Immature natural killer cell (primary cell): ENCODE results near the gene LAMB4. TPM values are rescaled to one million over a fixed set of nuclear protein-coding genes. Genes with fewer than 3 reads are reported as not detected.

Source experiments
- DNase-seq, 3 donors: peaks; one replicate each; pipeline ENCODE4 v3.0.0; 2022; ENCODE audit warnings: mixed read lengths in 1 of 3
- H3K27ac Mint-ChIP-seq, 6 donors: one replicate each; pipeline ENCODE4 v1.8.0; 2020; ENCODE audit warnings: mixed read lengths in 6 of 6, mild to moderate bottlenecking in 5 of 6, inconsistent platforms in 4 of 6, moderate library complexity in 3 of 6
- H3K27me3 Mint-ChIP-seq, 3 donors: one replicate each; pipeline ENCODE4 v1.8.0; 2020 to 2021; ENCODE audit warnings: low read depth in 3 of 3, mild to moderate bottlenecking in 3 of 3, mixed read lengths in 3 of 3, moderate library complexity in 3 of 3, inconsistent platforms in 1 of 3
- H3K36me3 Mint-ChIP-seq, 3 donors: one replicate each; pipeline ENCODE4 v1.8.0; 2020; ENCODE audit warnings: mixed read lengths in 3 of 3, inconsistent platforms in 2 of 3, mild to moderate bottlenecking in 2 of 3
- H3K4me1 Mint-ChIP-seq, 2 donors: one replicate each; pipeline ENCODE4 v1.8.0; 2020; ENCODE audit warnings: inconsistent platforms in 2 of 2, mild to moderate bottlenecking in 2 of 2, mixed read lengths in 2 of 2, moderate library complexity in 1 of 2
- H3K4me3 Mint-ChIP-seq, 5 donors: one replicate each; pipeline ENCODE4 v1.8.0; 2020; ENCODE audit warnings: mild to moderate bottlenecking in 5 of 5, mixed read lengths in 5 of 5, inconsistent platforms in 3 of 5, moderate library complexity in 3 of 5
- H3K9me3 Mint-ChIP-seq, 6 donors: one replicate each; pipeline ENCODE4 v1.8.0; 2020; ENCODE audit warnings: mild to moderate bottlenecking in 6 of 6, mixed read lengths in 6 of 6, inconsistent platforms in 4 of 6, moderate library complexity in 3 of 6
- polyA plus RNA-seq, 3 donors: library from polyadenylated mRNA; unstranded; fragments of 300-500 nt; fragmentation: Illumina TruSeq; gene quantifications; one replicate each; pipeline ENCODE4 v1.2.3, GENCODE V29; 2021

LAMB4 gene
- polyA plus RNA-seq, 3 donors from 2014 or later = not detected

DNA sequence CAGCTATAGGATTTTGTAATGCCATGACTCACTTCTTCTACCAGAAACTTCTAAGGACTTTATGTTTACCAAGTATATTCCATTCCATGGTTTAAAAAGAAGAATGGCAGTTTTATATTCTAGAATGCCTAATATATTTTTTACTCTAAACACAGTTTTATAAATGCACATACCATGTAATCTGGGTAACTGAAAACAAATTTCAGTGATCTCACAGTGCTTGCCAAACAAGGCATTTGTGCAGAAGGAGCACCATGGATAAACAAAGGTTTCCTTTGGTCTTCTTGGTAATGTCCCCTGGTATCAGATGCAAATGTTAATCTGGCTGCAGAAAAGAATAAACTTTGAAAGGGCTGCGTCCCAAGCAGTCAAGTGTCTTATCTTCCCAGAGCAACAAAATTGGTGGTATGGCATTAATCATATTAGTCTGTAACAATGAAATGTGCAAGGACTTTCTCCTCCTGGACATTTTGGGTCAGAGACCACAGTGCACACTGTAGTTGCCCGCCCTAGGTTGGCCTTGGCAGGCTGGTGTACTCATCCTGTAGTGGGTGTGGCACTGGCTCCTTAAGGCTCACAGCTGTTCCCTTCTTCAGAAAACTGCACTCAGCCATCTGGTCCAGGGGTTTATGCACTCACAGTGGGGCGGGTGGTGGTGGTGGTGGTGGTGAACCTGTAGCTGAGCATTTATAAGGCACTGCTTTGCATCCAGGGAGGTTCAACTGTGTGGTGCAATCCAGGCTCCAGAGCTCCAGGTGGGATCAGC, 56.7 kb downstream of the LAMB4 start:
- Mint-ChIP-seq H3K9me3 (no peaks in the 10 kb centered on the region), H3K36me3 (no peaks in the 10 kb centered on the region), H3K27ac (no peak overlapping the region), H3K4me1 (no peaks in the 10 kb centered on the region), H3K4me3 (no peak overlapping the region), H3K27me3 (peaks cover 0 to 2% (median 0%) of the 10 kb centered on the region in 3 donors)
- DNase-seq = no peak

GRCh38 chr7:108072739-108073138, 57.4 kb downstream of the LAMB4 start:
- no peaks in the 10 kb centered on the region for H3K9me3 Mint-ChIP-seq
- no peaks in the 10 kb centered on the region for H3K36me3 Mint-ChIP-seq
- no peak overlapping the region for H3K4me3 Mint-ChIP-seq
- DNase-seq = no peak
- peaks cover 0 to 2% (median 0%) of the 10 kb centered on the region in 3 donors for H3K27me3 Mint-ChIP-seq
- no peaks in the 10 kb centered on the region for H3K4me1 Mint-ChIP-seq
- no peak overlapping the region for H3K27ac Mint-ChIP-seq

GRCh38 chr7:108072116-108072515, 58.0 kb downstream of the LAMB4 start:
- Mint-ChIP-seq H3K4me3 (no peak overlapping the region), H3K27ac (no peak overlapping the region), H3K36me3 (no peaks in the 10 kb centered on the region), H3K27me3 (peaks cover 0 to 2% (median 0%) of the 10 kb centered on the region in 3 donors), H3K9me3 (no peaks in the 10 kb centered on the region), H3K4me1 (no peaks in the 10 kb centered on the region)
- no peak for DNase-seq

GRCh38 chr7:108071551-108071950, 58.6 kb downstream of the LAMB4 start:
- H3K4me3 Mint-ChIP-seq = no peak overlapping the region
- no peak for DNase-seq
- H3K27ac Mint-ChIP-seq = no peak overlapping the region
- H3K9me3 Mint-ChIP-seq = no peaks in the 10 kb centered on the region
- H3K36me3 Mint-ChIP-seq = no peaks in the 10 kb centered on the region
- peaks cover 0 to 2% (median 0%) of the 10 kb centered on the region in 3 donors for H3K27me3 Mint-ChIP-seq
- no peaks in the 10 kb centered on the region for H3K4me1 Mint-ChIP-seq

DNA sequence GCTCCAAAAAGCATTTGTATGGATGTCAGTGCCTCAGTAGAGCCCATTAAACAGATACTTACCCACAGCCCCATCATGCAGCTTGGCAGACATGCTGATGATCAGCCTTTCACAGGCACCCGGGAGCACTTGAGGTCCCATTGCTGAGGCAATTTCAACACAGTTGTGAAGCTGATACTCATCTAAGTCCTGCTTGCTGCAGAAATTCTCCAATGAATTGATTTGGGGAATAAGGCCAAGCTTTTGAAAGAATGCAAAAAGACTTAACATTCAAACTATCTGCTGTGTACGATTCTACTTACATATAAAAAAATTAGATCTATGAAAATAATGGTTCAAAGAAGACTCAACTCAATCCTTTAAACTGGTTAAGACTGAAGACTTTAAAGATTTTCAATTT, 60.5 kb downstream of the LAMB4 start:
- Mint-ChIP-seq H3K27ac (no peak overlapping the region), H3K4me3 (no peak overlapping the region), H3K4me1 (no peaks in the 10 kb centered on the region), H3K27me3 (peaks cover 0 to 2% (median 0%) of the 10 kb centered on the region in 3 donors), H3K9me3 (no peaks in the 10 kb centered on the region), H3K36me3 (no peaks in the 10 kb centered on the region)
- DNase-seq = no peak

DNA sequence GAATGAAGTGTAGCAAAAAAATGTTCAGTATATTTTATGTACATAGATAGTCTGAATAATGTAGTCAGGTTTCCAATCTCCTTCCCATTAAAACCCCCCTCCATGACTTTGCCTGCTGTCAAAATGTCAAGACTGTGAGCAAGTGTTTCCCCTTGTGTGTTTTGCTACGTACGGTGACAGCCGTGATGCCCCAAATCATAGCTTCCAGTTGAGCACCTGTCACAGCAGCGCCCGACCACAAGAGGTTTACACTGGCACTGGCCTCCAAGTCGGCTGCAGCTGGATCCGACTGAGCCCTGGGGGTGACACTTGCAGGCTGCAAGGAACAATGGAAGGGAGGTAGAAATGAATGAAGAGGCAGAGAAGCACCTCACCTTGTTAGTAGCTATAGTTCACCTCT, 62.3 kb downstream of the LAMB4 start:
- Mint-ChIP-seq H3K4me1 (no peaks in the 10 kb centered on the region), H3K27me3 (peaks cover 0 to 2% (median 0%) of the 10 kb centered on the region in 3 donors), H3K27ac (no peak overlapping the region), H3K4me3 (no peak overlapping the region), H3K36me3 (no peaks in the 10 kb centered on the region), H3K9me3 (no peaks in the 10 kb centered on the region)
- no peak for DNase-seq

DNA sequence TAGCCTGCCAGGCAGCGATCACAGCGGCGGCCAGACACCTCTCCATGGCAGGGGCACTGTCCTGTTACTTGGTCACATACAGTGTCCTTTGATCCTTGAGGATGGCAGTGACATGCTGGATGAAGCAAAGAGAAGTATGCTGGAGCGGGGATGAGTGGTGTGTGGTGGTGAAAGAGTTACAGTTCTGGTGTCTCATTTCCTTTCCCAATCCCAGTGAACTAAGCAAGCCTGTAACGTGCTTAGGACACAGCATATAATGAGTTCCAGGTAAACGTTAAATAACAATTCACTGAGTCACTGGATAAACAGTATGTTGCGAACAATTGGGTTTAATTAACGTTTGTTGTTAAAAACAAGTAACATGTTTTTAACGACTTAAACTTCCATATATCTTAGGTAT, 63.7 kb downstream of the LAMB4 start:
- Mint-ChIP-seq H3K9me3 (peaks cover 0 to 2% (median 0%) of the 10 kb centered on the region in 6 donors), H3K27ac (no peak overlapping the region), H3K27me3 (no peaks in the 10 kb centered on the region), H3K4me1 (no peaks in the 10 kb centered on the region), H3K36me3 (no peaks in the 10 kb centered on the region), H3K4me3 (no peak overlapping the region)
- DNase-seq = no peak

- Mint-ChIP-seq H3K36me3 (no peaks in the 10 kb centered on the region), H3K27ac (no peak overlapping the region), H3K9me3 (peaks cover 0 to 2% (median 0%) of the 10 kb centered on the region in 6 donors), H3K4me3 (no peak overlapping the region), H3K27me3 (peaks cover 0 to 13% (median 2%) of the 10 kb centered on the region in 3 donors), H3K4me1 (no peaks in the 10 kb centered on the region)
- DNase-seq = no peak
Measured at GRCh38 chr7:108063520-108063933, 66.6 kb downstream of the LAMB4 start.

GRCh38 chr7:108062250-108063014, 67.7 kb downstream of the LAMB4 start:
- Mint-ChIP-seq H3K4me3 (no peak overlapping the region), H3K4me1 (no peaks in the 10 kb centered on the region), H3K27ac (no peak overlapping the region), H3K9me3 (peaks cover 0 to 2% (median 0%) of the 10 kb centered on the region in 6 donors), H3K27me3 (peaks cover 0 to 13% (median 2%) of the 10 kb centered on the region in 3 donors), H3K36me3 (no peaks in the 10 kb centered on the region)
- DNase-seq = no peak

DNA sequence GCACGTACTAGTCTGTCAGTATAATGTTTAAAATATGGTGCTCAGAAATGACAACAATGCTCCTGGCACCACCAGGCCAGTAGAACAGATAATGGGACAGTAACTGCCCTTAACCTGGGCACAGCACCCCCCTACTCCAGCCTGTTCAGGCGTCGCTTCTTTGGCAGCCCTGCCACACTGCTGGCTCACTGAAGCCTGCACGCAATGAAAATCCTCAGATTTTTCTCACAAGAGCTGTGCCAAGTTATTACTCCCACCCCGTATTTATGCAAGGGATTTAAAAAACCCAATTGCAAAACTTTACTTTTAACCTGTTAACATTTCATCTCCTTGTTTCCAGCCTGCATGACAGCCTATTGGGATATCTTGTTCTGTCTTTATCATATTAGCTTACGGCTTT, 70.6 kb downstream of the LAMB4 start:
- H3K27me3 Mint-ChIP-seq = peaks cover 0 to 13% (median 2%) of the 10 kb centered on the region in 3 donors
- peaks cover 0 to 2% (median 0%) of the 10 kb centered on the region in 6 donors for H3K9me3 Mint-ChIP-seq
- H3K27ac Mint-ChIP-seq = no peak overlapping the region
- no peaks in the 10 kb centered on the region for H3K4me1 Mint-ChIP-seq
- no peak for DNase-seq
- no peaks in the 10 kb centered on the region for H3K36me3 Mint-ChIP-seq
- no peak overlapping the region for H3K4me3 Mint-ChIP-seq

- no peak overlapping the region for H3K27ac Mint-ChIP-seq
- no peak for DNase-seq
- H3K27me3 Mint-ChIP-seq = peaks cover 0 to 13% (median 4%) of the 10 kb centered on the region in 3 donors
- H3K9me3 Mint-ChIP-seq = peaks cover 0 to 2% (median 0%) of the 10 kb centered on the region in 6 donors
- no peak overlapping the region for H3K4me3 Mint-ChIP-seq
- H3K4me1 Mint-ChIP-seq = no peaks in the 10 kb centered on the region
- H3K36me3 Mint-ChIP-seq = no peaks in the 10 kb centered on the region
Measured at GRCh38 chr7:108057951-108058481, 72.1 kb downstream of the LAMB4 start.

DNA sequence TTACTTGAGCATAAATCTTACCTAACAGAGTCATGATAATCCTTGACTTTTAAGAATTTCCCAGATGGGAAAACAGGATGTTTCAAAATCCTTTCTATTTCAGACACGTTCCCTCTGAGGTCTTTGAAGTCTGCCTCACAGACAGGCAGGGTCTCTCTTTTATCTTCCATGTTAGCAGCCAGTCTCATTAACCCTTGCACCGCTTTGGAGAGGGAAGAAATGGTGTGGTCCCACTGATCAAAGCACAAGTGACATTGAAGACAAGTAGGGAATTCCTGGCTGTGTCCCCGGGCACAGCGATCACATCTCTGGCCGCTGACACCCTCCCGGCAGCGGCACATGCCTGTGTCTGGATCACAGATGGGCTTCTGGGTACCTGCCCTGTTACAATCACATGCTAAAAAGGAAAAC, 74.5 kb downstream of the LAMB4 start:
- Mint-ChIP-seq H3K27ac (no peak overlapping the region), H3K9me3 (no peaks in the 10 kb centered on the region), H3K36me3 (no peaks in the 10 kb centered on the region), H3K27me3 (peaks cover 0 to 14% (median 8%) of the 10 kb centered on the region in 3 donors), H3K4me3 (no peak overlapping the region), H3K4me1 (no peaks in the 10 kb centered on the region)
- DNase-seq = no peak

DNA sequence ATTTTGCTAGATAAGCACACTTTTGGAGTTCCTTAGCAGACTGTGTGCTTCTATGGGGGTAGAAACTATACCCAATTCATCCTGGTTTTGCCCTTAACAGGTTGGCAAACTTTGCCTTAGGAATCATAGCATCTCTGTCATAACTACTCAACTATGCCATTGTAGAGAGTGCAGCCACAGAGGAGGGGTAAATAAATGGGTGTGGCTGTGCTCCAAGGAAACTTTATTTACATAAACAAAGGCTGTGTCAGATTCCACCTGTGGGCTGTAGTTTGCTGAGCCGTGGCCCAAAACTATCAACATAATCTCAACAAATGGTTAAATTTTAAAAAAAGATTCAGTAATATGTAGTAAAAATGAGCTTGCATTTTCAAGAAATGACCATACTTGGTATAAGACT, 75.6 kb downstream of the LAMB4 start:
- no peak overlapping the region for H3K4me3 Mint-ChIP-seq
- DNase-seq = no peak
- peaks cover 0 to 8% (median 4%) of the 10 kb centered on the region in 3 donors for H3K27me3 Mint-ChIP-seq
- H3K36me3 Mint-ChIP-seq = no peaks in the 10 kb centered on the region
- no peaks in the 10 kb centered on the region for H3K4me1 Mint-ChIP-seq
- H3K9me3 Mint-ChIP-seq = no peaks in the 10 kb centered on the region
- H3K27ac Mint-ChIP-seq = no peak overlapping the region

GRCh38 chr7:108053250-108053649, 76.9 kb downstream of the LAMB4 start:
- Mint-ChIP-seq H3K4me1 (no peaks in the 10 kb centered on the region), H3K4me3 (no peak overlapping the region), H3K27me3 (peaks cover 0 to 6% (median 6%) of the 10 kb centered on the region in 3 donors), H3K36me3 (no peaks in the 10 kb centered on the region), H3K27ac (no peak overlapping the region), H3K9me3 (no peaks in the 10 kb centered on the region)
- DNase-seq = no peak
